Endothelial cell (in vitro differentiated cells): ENCODE data around the gene PPIG. TPM values are rescaled to one million over a fixed set of nuclear protein-coding genes. Genes with fewer than 3 reads are reported as not detected.
"Not testable (repeated sequence)": the region's sequence is repeated elsewhere in the genome, so short reads cannot be mapped to it uniquely, and the experiment has no call there.

Experiments
- DNase-seq: peaks from one replicate; pipeline ENCODE4 v3.0.0; 2021; ENCODE audit warnings: low spot score
- H3K27ac Mint-ChIP-seq: one replicate; pipeline ENCODE4 v1.8.0; 2021; ENCODE audit warnings: mixed read lengths, inconsistent platforms; ENCODE audit not compliant: unreplicated experiment
- H3K27me3 Mint-ChIP-seq: one replicate; pipeline ENCODE4 v1.8.0; 2021; ENCODE audit warnings: mild to moderate bottlenecking, moderate library complexity, mixed read lengths, inconsistent platforms; ENCODE audit not compliant: unreplicated experiment
- H3K36me3 Mint-ChIP-seq: one replicate; pipeline ENCODE4 v1.8.0; 2021; ENCODE audit warnings: mild to moderate bottlenecking, low read depth, mixed read lengths, inconsistent platforms; ENCODE audit not compliant: unreplicated experiment
- H3K4me1 Mint-ChIP-seq: one replicate; pipeline ENCODE4 v1.8.0; 2021; ENCODE audit warnings: mild to moderate bottlenecking, mixed read lengths, inconsistent platforms; ENCODE audit not compliant: unreplicated experiment
- H3K4me3 Mint-ChIP-seq: one replicate; pipeline ENCODE4 v1.8.0; 2021; ENCODE audit warnings: mild to moderate bottlenecking, mixed read lengths, inconsistent platforms; ENCODE audit not compliant: unreplicated experiment
- H3K9me3 Mint-ChIP-seq: one replicate; pipeline ENCODE4 v1.8.0; 2021; ENCODE audit warnings: mixed read lengths, inconsistent platforms; ENCODE audit not compliant: unreplicated experiment
- CTCF ChIP-seq: fragments of 200-600 bp; sonication (generic); IDR thresholded peaks from one replicate; pipeline ENCODE4 v1.5.0; 2021; ENCODE audit warnings: antibody characterized with exemption; ENCODE audit not compliant: unreplicated experiment
- total RNA-seq: library from RNA; stranded (reverse); fragmentation: NEBNext Ultra II Directional; extraction: Animal tissue kit (Norgen Biotek cat#: 25700); gene quantifications from one replicate; pipeline ENCODE4 v1.2.1, GENCODE V29; 2021; ENCODE audit not compliant: unreplicated experiment

PPIG gene
- total RNA-seq, 1 donor from 2014 or later: 50.8 TPM

GRCh38 chr2:169561364-169561763 is 22.8 kb upstream of the PPIG start:
- H3K27me3 Mint-ChIP-seq: peaks cover 4% of the 10 kb centered on the region
- H3K36me3 Mint-ChIP-seq: peaks cover 4% of the 10 kb centered on the region
- no peak for TF ChIP-seq CTCF
- no peaks in the 10 kb centered on the region for H3K4me1 Mint-ChIP-seq
- no peak overlapping the region for H3K4me3 Mint-ChIP-seq
- no peak overlapping the region for H3K27ac Mint-ChIP-seq
- no peaks in the 10 kb centered on the region for H3K9me3 Mint-ChIP-seq
- DNase-seq: no peak

- H3K4me3 Mint-ChIP-seq, DNase-seq, H3K9me3 Mint-ChIP-seq, H3K4me1 Mint-ChIP-seq, H3K27ac Mint-ChIP-seq, H3K27me3 Mint-ChIP-seq, H3K36me3 Mint-ChIP-seq: not testable (repeated sequence)
These were observed 22.1 kb upstream of the PPIG start for GRCh38 chr2:169562084-169562483.

- no peak overlapping the region for H3K27ac Mint-ChIP-seq
These were observed 21.6 kb upstream of the PPIG start for GRCh38 chr2:169562519-169562918.

GRCh38 chr2:169565686-169566085 is 18.5 kb upstream of the PPIG start:
- DNase-seq: no peak
- peaks cover 2% of the 10 kb centered on the region for H3K27me3 Mint-ChIP-seq
- TF ChIP-seq CTCF: no peak
- H3K36me3 Mint-ChIP-seq: no peaks in the 10 kb centered on the region
- no peak overlapping the region for H3K4me3 Mint-ChIP-seq
- H3K9me3 Mint-ChIP-seq: no peaks in the 10 kb centered on the region
- H3K4me1 Mint-ChIP-seq: no peaks in the 10 kb centered on the region
- H3K27ac Mint-ChIP-seq: no peak overlapping the region

More at GRCh38 chr2:169562519-169562918, 21.6 kb upstream of the PPIG start:
- H3K4me1 Mint-ChIP-seq: no peaks in the 10 kb centered on the region
- no peak for DNase-seq
- no peaks in the 10 kb centered on the region for H3K9me3 Mint-ChIP-seq
- H3K27me3 Mint-ChIP-seq: peaks cover 4% of the 10 kb centered on the region
- peaks cover 4% of the 10 kb centered on the region for H3K36me3 Mint-ChIP-seq
- no peak overlapping the region for H3K4me3 Mint-ChIP-seq
- TF ChIP-seq CTCF: no peak

GRCh38 chr2:169569948-169570347 is 14.2 kb upstream of the PPIG start:
- no peak overlapping the region for H3K27ac Mint-ChIP-seq
- no peaks in the 10 kb centered on the region for H3K9me3 Mint-ChIP-seq
- peaks cover 5% of the 10 kb centered on the region for H3K4me1 Mint-ChIP-seq
- no peaks in the 10 kb centered on the region for H3K36me3 Mint-ChIP-seq
- TF ChIP-seq CTCF: no peak
- DNase-seq: no peak
- H3K4me3 Mint-ChIP-seq: no peak overlapping the region
- no peaks in the 10 kb centered on the region for H3K27me3 Mint-ChIP-seq

GRCh38 chr2:169570752-169571151 is 13.4 kb upstream of the PPIG start:
- peak overlapping the region; percentile 57 for H3K4me3 Mint-ChIP-seq
- H3K9me3 Mint-ChIP-seq, DNase-seq, H3K36me3 Mint-ChIP-seq, H3K4me1 Mint-ChIP-seq, H3K27me3 Mint-ChIP-seq: not testable (repeated sequence)
- peak overlapping the region; percentile 24 for H3K27ac Mint-ChIP-seq
